Suppressor macrophage (primary cell): Measurements from ENCODE around the gene NR1I2.
A peak's percentile ranks its signal among the peaks of the same experiment; 100 is the strongest.

Experiments
- DNase-seq, 4 experiments: peaks; one replicate each; pipeline ENCODE4 v3.0.0-alpha.2; 2020 to 2022

The NR1I2 gene

DNA sequence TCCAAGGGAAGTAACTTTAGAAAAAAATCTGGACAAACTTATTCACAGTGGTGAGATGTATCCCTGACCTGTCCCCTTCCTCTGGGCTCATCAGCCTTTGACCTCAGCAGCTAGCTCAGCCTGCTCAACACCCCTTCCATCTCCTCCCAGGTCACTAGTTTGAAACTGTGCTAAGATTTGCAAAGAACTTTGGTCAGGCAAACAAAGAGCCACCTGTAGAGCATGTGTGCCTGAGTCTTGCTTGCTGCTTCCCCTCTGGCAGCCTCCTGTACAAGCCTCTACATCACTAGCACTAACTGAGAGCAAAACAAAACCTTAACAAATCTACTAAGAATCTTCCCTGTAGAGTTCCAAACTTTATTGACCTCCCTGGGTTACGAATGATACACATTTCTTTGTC, 43.9 kb downstream of the NR1I2 start:
- DNase-seq: no peak

DNA sequence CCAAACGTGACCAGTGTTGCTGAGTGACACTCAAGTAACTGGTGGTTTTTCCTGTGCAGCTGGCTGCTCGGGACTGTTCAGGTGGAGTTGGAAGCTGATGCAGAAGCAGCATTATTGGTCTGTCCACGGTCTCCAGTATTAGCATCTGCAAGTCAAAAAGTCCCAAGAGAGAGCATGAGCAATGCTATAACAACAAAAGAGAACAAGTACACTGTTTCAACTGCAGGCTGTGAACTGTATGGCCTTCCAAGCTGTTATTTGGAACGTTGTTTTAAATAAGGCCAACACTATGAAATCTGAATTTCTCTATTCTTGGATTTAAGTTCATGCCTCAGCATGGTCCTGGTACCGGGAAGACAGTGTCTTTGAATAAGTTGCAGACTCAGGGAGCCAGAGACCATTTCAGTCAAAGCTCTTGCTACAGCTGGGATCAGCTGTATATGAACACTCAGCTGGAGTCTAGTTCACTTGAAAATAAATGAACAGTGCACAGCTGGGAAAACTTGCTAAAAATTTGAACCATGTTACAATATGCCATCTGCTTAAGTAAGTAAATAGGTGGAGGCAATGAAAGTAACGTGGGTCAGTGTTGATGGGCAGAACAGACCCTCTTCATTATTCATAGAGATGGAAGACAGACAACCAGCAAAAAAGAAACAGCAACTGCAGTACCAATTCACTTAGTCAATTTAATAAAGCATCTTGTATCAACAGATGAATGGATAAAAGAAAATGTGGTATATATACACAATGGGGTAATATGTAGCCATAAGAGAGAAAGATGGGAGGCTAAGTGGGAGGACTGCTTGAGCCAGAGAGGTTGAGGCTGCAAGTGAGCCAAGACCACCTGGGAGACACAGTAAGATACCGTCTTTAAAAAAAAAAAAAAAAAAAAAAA, 45.1 kb downstream of the NR1I2 start:
- DNase-seq: no peak

- DNase-seq: no peak
These were observed 47.5 kb downstream of the NR1I2 start for GRCh38 chr3:119829420-119829819.

DNA sequence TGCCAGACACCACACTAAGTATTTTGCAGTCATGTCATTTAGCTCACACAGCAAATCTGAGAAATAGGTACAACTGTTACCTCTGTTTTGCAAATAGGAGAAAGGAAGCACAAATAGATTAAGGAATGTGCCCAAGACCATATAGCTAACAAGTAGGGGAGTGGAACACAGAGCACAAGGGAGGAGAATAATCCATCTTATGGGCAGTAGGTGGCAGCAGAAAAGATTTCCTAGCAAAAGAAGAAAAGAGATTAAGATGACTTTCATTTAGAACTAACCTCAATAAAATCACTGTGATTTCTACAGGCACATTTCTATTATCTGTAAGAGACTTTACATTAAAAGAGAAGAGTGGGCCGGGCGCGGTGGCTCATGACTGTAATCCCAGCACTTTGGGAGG, 49.1 kb downstream of the NR1I2 start:
- no peak for DNase-seq

DNA sequence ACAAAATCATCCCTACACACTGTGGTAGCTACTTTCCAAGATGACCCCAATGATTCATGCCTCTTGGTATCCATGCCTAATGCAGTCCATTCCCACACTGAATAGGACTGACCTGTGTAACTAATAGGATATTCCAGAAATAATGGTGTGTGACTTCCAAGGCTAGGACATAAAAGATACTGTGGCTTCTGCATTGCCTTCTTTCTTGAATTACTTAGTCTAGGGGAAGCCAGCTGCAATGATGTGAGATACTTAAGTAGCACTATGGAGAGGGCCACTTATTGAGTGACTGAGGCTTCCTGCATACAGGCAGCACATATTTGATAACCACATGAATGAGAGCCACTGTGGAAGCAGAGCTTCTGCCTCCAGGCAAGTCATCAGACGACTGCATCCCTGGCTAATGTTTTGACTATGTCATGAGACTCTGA, 50.1 kb downstream of the NR1I2 start:
- no peak for DNase-seq

DNA sequence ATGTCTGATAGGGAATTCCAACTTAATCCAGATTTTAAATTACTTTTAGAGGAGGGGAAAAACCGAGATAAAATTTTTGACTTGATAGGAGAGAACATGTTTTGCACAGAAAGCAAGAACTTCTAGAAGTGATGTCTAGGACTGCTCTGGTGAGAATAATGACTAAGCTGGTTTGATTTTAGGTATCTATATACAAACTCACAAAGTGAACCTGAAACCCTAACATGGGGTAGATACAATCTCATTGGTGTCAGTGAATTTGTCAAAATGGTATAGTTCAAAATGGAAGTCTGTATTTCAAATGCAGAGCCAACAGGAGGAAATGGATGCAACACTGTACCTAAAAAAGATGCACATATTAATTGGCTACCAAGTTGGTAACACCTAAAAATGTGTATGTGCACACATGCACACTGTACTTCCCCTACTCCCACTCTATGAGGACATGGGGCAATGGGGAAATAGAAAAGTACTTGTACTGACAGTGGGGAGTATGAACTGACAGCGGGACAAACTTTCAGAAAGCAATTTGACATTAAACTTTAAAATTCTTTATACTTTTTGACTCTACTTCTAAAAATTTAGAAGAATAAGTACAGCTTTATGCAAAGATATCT, 53.0 kb downstream of the NR1I2 start:
- DNase-seq: peak; percentile 33 to 67 (median 49)

GRCh38 chr3:119835556-119835955, 53.7 kb downstream of the NR1I2 start:
- DNase-seq: peak in 2 of 4 experiments; percentile 51 to 59

DNA sequence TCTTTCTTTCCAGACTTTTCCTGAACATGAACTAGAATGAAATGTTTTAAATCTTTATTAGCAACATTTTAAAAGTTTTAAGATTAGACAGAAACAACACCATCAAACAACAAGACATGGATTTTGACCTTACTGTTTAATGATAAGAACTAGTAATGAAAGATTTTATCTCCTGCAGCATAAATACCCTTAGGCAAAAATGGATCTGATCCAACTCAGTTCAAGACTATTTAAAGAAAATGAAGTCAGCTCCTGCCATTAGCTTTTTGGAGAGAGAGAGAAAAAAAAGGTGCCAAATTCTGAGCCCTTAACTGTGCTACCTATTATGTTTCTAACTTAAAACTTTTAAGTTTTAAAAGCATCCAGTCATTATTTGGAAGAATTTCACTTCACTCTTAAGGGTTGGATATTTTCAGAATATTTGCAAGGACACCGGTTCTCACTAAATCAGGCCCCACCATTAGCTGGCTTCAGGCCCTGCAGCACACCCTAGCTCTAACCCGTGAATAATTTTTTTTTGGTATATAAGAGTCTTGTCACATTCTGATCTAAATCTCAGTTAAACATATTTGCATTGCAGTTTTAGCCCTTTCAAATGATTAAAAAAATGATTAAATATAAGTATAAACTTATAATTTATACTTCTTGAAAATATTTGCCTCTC, 60.0 kb downstream of the NR1I2 start:
- DNase-seq: no peak

- no peak for DNase-seq
These were observed 67.2 kb downstream of the NR1I2 start for GRCh38 chr3:119849126-119849525.

DNA sequence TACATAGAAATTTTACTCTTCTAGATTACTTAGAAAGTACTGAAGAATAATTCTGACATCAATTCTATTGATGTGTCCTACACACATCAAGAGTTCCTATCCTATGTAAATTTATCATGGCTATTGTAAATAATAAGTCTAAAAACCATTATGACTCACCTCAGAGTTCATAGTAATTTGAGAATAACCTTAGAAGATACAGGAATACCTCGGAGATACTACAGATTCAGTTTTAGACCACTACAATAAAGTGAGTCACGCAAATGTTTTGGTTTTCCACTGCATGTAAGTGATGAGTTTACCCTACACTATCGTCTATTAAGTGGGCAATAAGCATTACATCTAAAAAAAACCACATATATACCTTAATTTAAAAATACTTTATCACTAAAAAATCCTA, 74.8 kb downstream of the NR1I2 start:
- no peak for DNase-seq

DNA sequence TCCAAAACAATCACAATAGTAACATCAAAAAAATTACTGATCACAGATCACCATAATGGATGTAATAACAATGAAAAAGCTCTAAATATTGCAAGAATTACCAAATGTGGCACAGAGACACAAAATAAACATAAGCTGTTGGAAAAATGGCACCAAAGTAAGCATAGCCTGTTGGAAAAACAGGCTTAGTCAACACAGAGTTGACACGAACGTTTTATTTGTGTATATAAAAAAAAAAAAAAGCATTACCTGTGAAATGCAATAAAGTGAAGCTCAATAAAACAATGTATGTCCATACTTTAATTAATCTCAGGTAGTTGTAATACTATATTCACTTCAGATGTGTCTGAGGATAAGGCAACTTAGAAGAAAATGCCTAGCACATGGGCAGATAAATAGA, 77.1 kb downstream of the NR1I2 start:
- DNase-seq: no peak

- DNase-seq: no peak
These were observed 77.8 kb downstream of the NR1I2 start for GRCh38 chr3:119859728-119860127.

DNA sequence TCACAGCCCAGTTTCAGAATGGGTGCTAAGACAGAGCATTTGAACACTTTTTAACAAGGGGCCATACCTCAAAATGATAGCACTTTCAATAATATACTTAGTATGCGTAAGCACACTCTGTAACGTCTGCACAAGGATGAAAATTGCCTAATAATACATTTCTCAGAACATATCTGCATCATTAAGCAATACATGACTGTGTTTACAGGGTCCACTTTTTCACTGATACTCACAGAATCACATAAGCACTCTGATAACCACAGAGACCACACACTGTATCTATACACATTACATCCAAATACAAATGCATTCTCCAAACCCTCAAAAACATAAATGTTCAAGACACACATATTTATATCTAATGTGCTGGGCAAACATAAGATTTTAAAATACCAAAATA, 79.8 kb downstream of the NR1I2 start:
- DNase-seq: no peak

- DNase-seq: no peak
These were observed 80.7 kb downstream of the NR1I2 start for GRCh38 chr3:119862616-119863015.

DNA sequence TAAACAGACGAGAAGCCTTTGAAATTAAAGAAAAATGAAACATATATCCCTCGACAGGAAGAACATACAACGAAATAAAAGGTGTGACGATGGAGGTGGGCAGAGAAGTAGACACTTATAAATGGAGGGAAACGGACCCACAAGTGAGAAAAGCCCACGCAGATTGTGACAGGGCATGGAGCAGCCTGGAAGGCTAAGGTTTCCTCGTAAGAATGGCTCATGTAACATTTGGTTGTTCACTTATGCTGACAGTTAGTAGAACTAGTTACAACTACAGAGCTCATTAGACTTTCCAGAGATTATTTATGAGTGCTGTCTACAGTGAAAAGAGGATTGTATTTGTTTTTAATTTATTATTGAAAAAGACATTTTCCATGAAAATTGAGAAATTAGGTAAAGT, 82.6 kb downstream of the NR1I2 start:
- no peak for DNase-seq
